ENCODE data around the gene PTPRN2. TPM values are rescaled to one million over a fixed set of nuclear protein-coding genes. Genes with fewer than 3 reads are reported as not detected.

The PTPRN2 gene
- polyA plus RNA-seq, 1 experiment, result 0.31 TPM

DNA sequence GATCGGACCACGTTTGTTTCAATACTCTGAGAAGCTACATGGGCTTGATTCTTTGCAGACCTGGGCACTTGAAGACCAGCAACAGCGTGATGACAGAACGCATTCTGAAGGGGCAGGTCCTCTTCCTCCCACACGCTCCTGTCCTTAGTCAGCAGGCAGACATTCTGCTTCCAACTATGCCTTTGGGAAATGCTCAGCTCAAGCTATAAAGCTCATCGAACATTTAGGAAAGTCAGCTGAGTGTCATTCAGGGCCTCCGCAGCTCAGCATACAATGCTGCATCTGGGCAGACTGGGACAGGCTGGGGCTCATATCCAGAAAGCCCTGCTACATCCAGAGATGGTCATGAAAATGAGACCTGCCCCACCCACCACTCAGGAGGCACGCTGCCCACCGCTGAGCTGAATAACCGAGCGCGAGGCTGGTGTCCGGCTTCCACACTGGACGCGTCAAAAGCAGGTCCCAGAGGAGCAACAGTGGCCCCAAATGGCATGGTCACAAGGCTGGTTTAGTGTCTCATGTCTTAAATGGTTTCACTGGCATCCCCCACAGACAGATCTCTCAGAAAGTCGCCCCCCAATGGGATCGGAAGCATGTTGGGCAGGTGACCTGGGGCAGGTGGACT is 976.8 kb downstream of the PTPRN2 start:
- TF ChIP-seq, protein P1, sequence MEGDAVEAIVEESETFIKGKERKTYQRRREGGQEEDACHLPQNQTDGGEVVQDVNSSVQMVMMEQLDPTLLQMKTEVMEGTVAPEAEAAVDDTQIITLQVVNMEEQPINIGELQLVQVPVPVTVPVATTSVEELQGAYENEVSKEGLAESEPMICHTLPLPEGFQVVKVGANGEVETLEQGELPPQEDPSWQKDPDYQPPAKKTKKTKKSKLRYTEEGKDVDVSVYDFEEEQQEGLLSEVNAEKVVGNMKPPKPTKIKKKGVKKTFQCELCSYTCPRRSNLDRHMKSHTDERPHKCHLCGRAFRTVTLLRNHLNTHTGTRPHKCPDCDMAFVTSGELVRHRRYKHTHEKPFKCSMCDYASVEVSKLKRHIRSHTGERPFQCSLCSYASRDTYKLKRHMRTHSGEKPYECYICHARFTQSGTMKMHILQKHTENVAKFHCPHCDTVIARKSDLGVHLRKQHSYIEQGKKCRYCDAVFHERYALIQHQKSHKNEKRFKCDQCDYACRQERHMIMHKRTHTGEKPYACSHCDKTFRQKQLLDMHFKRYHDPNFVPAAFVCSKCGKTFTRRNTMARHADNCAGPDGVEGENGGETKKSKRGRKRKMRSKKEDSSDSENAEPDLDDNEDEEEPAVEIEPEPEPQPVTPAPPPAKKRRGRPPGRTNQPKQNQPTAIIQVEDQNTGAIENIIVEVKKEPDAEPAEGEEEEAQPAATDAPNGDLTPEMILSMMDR (IDR thresholded peaks at IDR 0.05; ENCODE audit: insufficient read depth, low read depth, low read length), result no peak
- Histone ChIP-seq H3K27me3 (ENCODE audit: control insufficient read depth, insufficient read depth, low read length) (no peaks in the 10 kb centered on the region), H3K4me3 (ENCODE audit: low read depth, low read length) (no peak overlapping the region), H3K36me3 (ENCODE audit: control insufficient read depth, insufficient read depth, low read length) (no peaks in the 10 kb centered on the region)
- ChIA-PET CTCF (no interaction called here), POLR2A (no interaction called here)
- DNase-seq (ENCODE audit: low read depth), result no peak

DNA sequence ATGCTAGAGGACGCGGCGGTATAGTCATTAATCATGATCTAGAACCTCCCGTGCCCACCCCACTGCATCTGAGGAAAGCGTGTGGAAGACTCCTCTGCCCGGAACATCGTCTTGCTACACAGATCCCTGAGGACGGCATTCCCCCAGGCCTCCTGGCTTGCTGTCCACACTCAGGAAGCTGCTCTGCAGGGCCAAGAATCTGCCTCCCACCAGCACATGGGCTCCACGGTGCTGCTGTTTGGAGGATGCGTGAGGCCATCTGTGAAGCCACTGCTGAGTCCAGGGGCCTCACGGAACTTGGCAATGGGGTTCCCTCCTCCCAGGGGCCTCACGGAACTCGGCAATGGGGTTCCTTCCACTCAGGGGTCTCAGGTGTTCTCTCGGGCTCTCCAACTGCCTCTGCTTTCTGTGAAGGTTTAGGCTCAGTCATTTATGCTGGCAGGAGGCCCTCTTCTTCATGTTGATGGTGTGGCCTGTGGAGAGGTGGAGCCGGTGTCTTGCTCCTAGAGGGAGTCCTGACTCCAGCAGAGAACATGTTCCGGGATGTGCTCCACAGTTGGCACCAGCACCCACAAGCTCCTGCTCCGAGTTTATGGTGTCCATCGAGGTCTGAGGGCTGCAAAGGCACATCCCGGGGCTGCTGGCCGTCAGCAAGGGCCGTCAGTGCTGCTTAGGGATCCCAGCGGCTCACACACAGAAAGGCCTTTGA is 977.5 kb downstream of the PTPRN2 start:
- no peak for DNase-seq (ENCODE audit: low read depth)
- ChIA-PET CTCF (no interaction called here), POLR2A (no interaction called here)
- Histone ChIP-seq H3K27me3 (ENCODE audit: control insufficient read depth, insufficient read depth, low read length) (no peaks in the 10 kb centered on the region), H3K36me3 (ENCODE audit: control insufficient read depth, insufficient read depth, low read length) (no peaks in the 10 kb centered on the region), H3K4me3 (ENCODE audit: low read depth, low read length) (no peak overlapping the region)
- TF ChIP-seq, protein P1 (IDR thresholded peaks at IDR 0.05; ENCODE audit: insufficient read depth, low read depth, low read length), result no peak

DNA sequence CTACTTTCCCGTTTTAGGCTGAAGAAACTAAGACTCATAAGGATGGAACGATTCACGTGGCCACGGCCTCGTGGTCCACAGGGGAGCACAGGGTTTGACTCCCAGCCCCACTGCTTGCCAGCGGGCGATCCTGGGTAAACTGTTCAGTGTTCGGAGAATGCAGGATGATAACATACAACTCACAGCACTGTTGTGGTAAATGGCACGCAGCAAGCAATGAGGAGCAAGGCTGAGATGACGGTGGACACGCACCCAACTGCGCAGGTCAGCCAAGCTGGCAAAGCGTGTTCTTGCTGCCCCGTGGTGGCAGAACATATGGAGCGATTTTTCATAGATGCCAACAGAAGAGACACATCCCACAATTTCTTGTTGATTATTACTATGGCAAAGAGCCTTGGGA is 978.1 kb downstream of the PTPRN2 start:
- TF ChIP-seq, protein P1 (IDR thresholded peaks at IDR 0.05; ENCODE audit: insufficient read depth, low read depth, low read length), result no peak
- CTCF ChIA-PET, result no interaction called here
- POLR2A ChIA-PET, result no interaction called here
- no peak for DNase-seq (ENCODE audit: low read depth)
- Histone ChIP-seq H3K27me3 (ENCODE audit: control insufficient read depth, insufficient read depth, low read length) (no peaks in the 10 kb centered on the region), H3K4me3 (ENCODE audit: low read depth, low read length) (no peak overlapping the region), H3K36me3 (ENCODE audit: control insufficient read depth, insufficient read depth, low read length) (no peaks in the 10 kb centered on the region)

DNA sequence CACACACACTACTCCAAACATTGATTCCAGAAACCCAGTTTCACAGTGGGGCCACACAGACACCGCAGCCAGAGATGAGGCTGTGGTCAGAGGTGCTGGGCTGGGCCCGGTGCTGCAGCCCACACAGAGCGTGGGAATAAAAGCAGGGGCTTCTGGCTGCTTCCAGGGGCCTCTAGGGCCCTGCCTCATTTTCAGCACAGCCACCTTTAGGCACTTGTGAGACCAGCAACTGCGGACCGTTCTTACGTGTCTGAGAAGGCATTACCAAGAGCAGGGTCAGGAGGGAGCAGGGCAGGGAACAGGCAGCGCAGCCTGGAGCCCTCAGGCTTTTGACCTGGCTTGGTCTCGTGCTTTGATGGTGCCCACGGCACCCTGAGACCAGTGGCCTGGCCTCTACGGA is 980.4 kb downstream of the PTPRN2 start:
- TF ChIP-seq, protein P1 (IDR thresholded peaks at IDR 0.05; ENCODE audit: insufficient read depth, low read depth, low read length), result no peak
- Histone ChIP-seq H3K36me3 (ENCODE audit: control insufficient read depth, insufficient read depth, low read length) (no peaks in the 10 kb centered on the region), H3K4me3 (ENCODE audit: low read depth, low read length) (no peak overlapping the region), H3K27me3 (ENCODE audit: control insufficient read depth, insufficient read depth, low read length) (no peaks in the 10 kb centered on the region)
- POLR2A ChIA-PET, result no interaction called here
- no peak for DNase-seq (ENCODE audit: low read depth)
- CTCF ChIA-PET, result no interaction called here

DNA sequence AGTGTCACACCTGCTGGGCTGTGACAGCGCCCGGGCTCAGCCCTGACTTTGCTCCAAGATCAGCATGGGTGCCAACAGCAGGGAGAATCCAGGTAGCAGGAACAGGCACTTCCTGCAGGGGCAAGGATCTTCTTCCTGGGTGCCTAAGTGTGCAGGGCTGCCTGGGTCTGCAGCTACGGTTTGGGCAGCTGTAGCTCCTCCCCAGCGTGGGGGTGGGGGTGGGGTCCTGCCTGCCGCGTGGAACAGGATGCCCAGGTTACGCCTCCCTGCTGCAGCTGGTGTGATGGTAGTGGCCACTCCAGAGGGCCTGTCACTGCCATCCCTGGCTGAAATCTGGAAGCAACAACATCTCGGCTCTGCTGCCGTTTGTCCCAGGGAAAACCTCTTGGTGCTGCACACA is 981.5 kb downstream of the PTPRN2 start:
- no peaks in the 10 kb centered on the region for H3K36me3 ChIP-seq (ENCODE audit: control insufficient read depth, insufficient read depth, low read length)
- DNase-seq (ENCODE audit: low read depth), result no peak
- TF ChIP-seq, protein P1 (IDR thresholded peaks at IDR 0.05; ENCODE audit: insufficient read depth, low read depth, low read length), result no peak
- H3K27me3 ChIP-seq (ENCODE audit: control insufficient read depth, insufficient read depth, low read length), result no peaks in the 10 kb centered on the region
- no peak overlapping the region for H3K4me3 ChIP-seq (ENCODE audit: low read depth, low read length)
- ChIA-PET CTCF (no interaction called here), POLR2A (no interaction called here)

Data from BJ (cell line).